GM23338 (cell line): Measurements from ENCODE around the gene SNAP91.
"Not testable (repeated sequence)": the region's sequence is repeated elsewhere in the genome, so short reads cannot be mapped to it uniquely, and the experiment has no call there.

Source experiments
- CREB1 ChIP-seq: fragments of 250-450 bp; sonication (Bioruptor Pico); IDR thresholded peaks from 2 replicates; pipeline ENCODE4 v1.5.0; 2020; ENCODE audit warnings: low read depth, mild to moderate bottlenecking, moderate library complexity
- CTCF ChIP-seq, 2 experiments: fragments of 200-600 bp in 1 of 2; sonication (generic) in 1 of 2; conservative IDR thresholded peaks; 2 replicates each; pipeline versions ENCODE4 v1.5.1 to v1.6.1; 2016 to 2017; ENCODE audit warnings: antibody characterized with exemption in 2 of 2, low read depth in 2 of 2, mild to moderate bottlenecking in 2 of 2, moderate library complexity in 1 of 2
- EZH2 ChIP-seq: fragments of 200-600 bp; sonication (generic); IDR thresholded peaks from one replicate; pipeline ENCODE4 v1.8.0; 2017; ENCODE audit warnings: antibody characterized with exemption, mild to moderate bottlenecking, low read depth; ENCODE audit not compliant: unreplicated experiment
- EZH2phosphoT487 ChIP-seq: fragments of 200-600 bp; sonication (generic); IDR thresholded peaks from one replicate; pipeline ENCODE4 v1.8.1; 2018; ENCODE audit warnings: antibody characterized with exemption; ENCODE audit not compliant: unreplicated experiment
- JUNB ChIP-seq: IDR thresholded peaks from one replicate; pipeline ENCODE4 v1.6.1; 2016; ENCODE audit warnings: antibody characterized with exemption; ENCODE audit not compliant: unreplicated experiment
- NANOG ChIP-seq: IDR thresholded peaks from 2 replicates; pipeline ENCODE4 v1.6.1; 2016; ENCODE audit warnings: antibody characterized with exemption, borderline replicate concordance
- POLR2AphosphoS5 ChIP-seq: IDR thresholded peaks from 2 replicates; pipeline ENCODE4 v1.6.1; 2016; ENCODE audit warnings: antibody characterized with exemption, low read depth
- REST ChIP-seq: IDR thresholded peaks from one replicate; pipeline ENCODE4 v1.6.1; 2018; ENCODE audit warnings: antibody characterized with exemption; ENCODE audit not compliant: unreplicated experiment
- STAT1 ChIP-seq: IDR thresholded peaks from one replicate; pipeline ENCODE4 v1.6.1; 2016; ENCODE audit warnings: antibody characterized with exemption; ENCODE audit not compliant: unreplicated experiment
- ZNF331 ChIP-seq: fragments of 250-450 bp; sonication (Bioruptor Pico); IDR thresholded peaks from 2 replicates; pipeline ENCODE4 v1.5.0; 2020; ENCODE audit warnings: low read depth, mild to moderate bottlenecking, moderate library complexity

GRCh38 chr6:83752375-83752774, 43.5 kb upstream of the SNAP91 start:
- TF ChIP-seq EZH2; POLR2AphosphoS5; REST; CTCF (conservative IDR thresholded peaks at IDR 0.05; ENCODE audit: low read depth in 2 of 2); ZNF331 (CRISPR knock-in tag); NANOG; EZH2phosphoT487; STAT1; CREB1 (CRISPR knock-in tag); JUNB: not testable (repeated sequence)
